HepG2 (cell line): Measurements from ENCODE around the gene RPL19. TPM values are rescaled to one million over a fixed set of nuclear protein-coding genes. Genes with fewer than 3 reads are reported as not detected.

Source experiments
- ATAC-seq: fragments of 200-7000 bp; cut with Tn5 transposase; 3 replicates; pipeline ENCODE4 v1.9.1; 2020; ENCODE audit warnings: mild to moderate bottlenecking, moderate library complexity
- BruUV-seq: library from RNA; stranded (reverse); fragments of 400-500 nt; replicated peaks from 2 replicates; lab custom pipeline; 2021; lab: Mats Ljungman, UMichigan
- CTCF ChIA-PET: fragments of 300-600 bp; formaldehyde crosslinking; extraction: SDS; loops from one replicate; lab custom pipeline; 2021; ENCODE audit warnings: low total read pairs, inconsistent platforms, low intra/inter-chr PET ratio; lab: Yijun Ruan, JAX
- POLR2A ChIA-PET: fragments of 350-600 bp; sonication (Branson Sonifier 250); formaldehyde crosslinking; loops from one replicate; lab custom pipeline; 2020; ENCODE audit warnings: antibody characterized with exemption, inconsistent platforms; lab: Yijun Ruan, JAX
- DNase-seq: peaks from one replicate; pipeline ENCODE4 v3.0.0-alpha.2; 2015; ENCODE audit warnings: low spot score
- FAIRE-seq: peaks from 3 replicates; lab custom pipeline; 2011; peaks lifted over from hg19 to GRCh38; lab: Jason Lieb, UNC
- H2AFZ ChIP-seq: one replicate; pipeline ENCODE4 v1.6.1; 2011; ENCODE audit warnings: low read length, inconsistent platforms
- H3K27ac ChIP-seq: fragments of 300-600 bp; 3 replicates; pipeline ENCODE4 v1.8.0; 2011; ENCODE audit warnings: mixed run types, mild to moderate bottlenecking, mixed read lengths, low read length, inconsistent platforms; ENCODE audit not compliant: insufficient read depth; ENCODE audit errors: extremely low read length
- H3K27me3 ChIP-seq, 2 experiments: fragments of 200-600 bp in 1 of 2; 2 replicates in 1 of 2; 3 replicates in 1 of 2; pipeline versions ENCODE4 v1.6.0 to v1.8.0; 2011; ENCODE audit warnings: low read length in 2 of 2, mild to moderate bottlenecking in 2 of 2, moderate library complexity in 2 of 2, inconsistent platforms in 1 of 2; ENCODE audit not compliant: insufficient read depth in 2 of 2, control insufficient read depth in 1 of 2
- H3K36me3 ChIP-seq, 2 experiments: fragments of 200-600 bp in 1 of 2; replicated peaks in 1 of 2; 2 replicates in 1 of 2; 3 replicates in 1 of 2; pipeline versions ENCODE4 v1.5.1 to v1.8.0; 2011; ENCODE audit warnings: low read length in 2 of 2, inconsistent platforms in 1 of 2; ENCODE audit not compliant: insufficient read depth in 2 of 2, control insufficient read depth in 1 of 2
- H3K4me1 ChIP-seq: 2 replicates; pipeline ENCODE4 v1.5.1; 2012; ENCODE audit warnings: low read length, inconsistent platforms; ENCODE audit not compliant: insufficient read depth
- H3K4me2 ChIP-seq: 2 replicates; pipeline ENCODE4 v1.6.0; 2011; ENCODE audit warnings: low read depth, low read length, inconsistent platforms
- H3K4me3 ChIP-seq, 3 experiments: fragments of 200-600 bp in 1 of 3; sonication (generic), shearing (Covaris generic) in 1 of 3; replicated peaks in 1 of 3; 2 replicates each; pipeline ENCODE4 v1.5.1; 2011 to 2016; ENCODE audit warnings: low read length in 3 of 3, inconsistent platforms in 2 of 3, low read depth in 2 of 3, mild to moderate bottlenecking in 2 of 3, control low read depth in 1 of 3, mixed read lengths in 1 of 3; ENCODE audit not compliant: insufficient read depth in 1 of 3
- H3K79me2 ChIP-seq: one replicate; pipeline ENCODE4 v1.6.1; 2011; ENCODE audit warnings: low read length, inconsistent platforms; ENCODE audit not compliant: insufficient read depth
- H3K9ac ChIP-seq: 2 replicates; pipeline ENCODE4 v1.6.0; 2011; ENCODE audit warnings: mild to moderate bottlenecking, low read depth, low read length, inconsistent platforms; ENCODE audit not compliant: insufficient read depth
- H3K9me3 ChIP-seq: 2 replicates; pipeline ENCODE4 v1.5.1; 2012; ENCODE audit warnings: mild to moderate bottlenecking, low read length
- H4K20me1 ChIP-seq: 2 replicates; pipeline ENCODE4 v1.6.0; 2011; ENCODE audit warnings: inconsistent platforms, mild to moderate bottlenecking, low read length, moderate library complexity; ENCODE audit not compliant: insufficient read depth
- KDM1A ChIP-seq: IDR thresholded peaks from 2 replicates; pipeline ENCODE4 v1.6.1; 2016; ENCODE audit warnings: missing compliant biosample characterization
- MTERF4 ChIP-seq: sonication (generic); formaldehyde crosslinking; IDR thresholded peaks from 2 replicates; pipeline ENCODE4 v1.8.0; 2023; ENCODE audit warnings: mild to moderate bottlenecking, missing genetic modification reagents
- ZNF646 ChIP-seq: sonication (generic); formaldehyde crosslinking; IDR thresholded peaks from 2 replicates; pipeline ENCODE4 v1.9.0; 2021; ENCODE audit warnings: mild to moderate bottlenecking, missing genetic modification reagents
- WGBS: methylation state at CpG from one replicate; pipeline ENCODE4 v1.1.6; 2017; ENCODE audit warnings: low lambda C conversion rate; 5-methylcytosine and 5-hydroxymethylcytosine counted together
- in situ Hi-C: cut with HindIII; loops from 2 replicates; pipeline ENCODE4 v1.10.0; 2017; ENCODE audit warnings: low pct_unique_long_range_greater_than_20kb; ENCODE audit not compliant: extremely low pct_ligation_motif_present
- intact Hi-C: fragments of 100-400 bp; cut with micrococcal nuclease; formaldehyde crosslinking; loops from one replicate; pipeline ENCODE4 v1.10.0; 2022; ENCODE audit not compliant: unreplicated experiment
- polyA plus RNA-seq, 8 experiments: library from polyadenylated mRNA; depleted of rRNA in 3 of 8; stranded (reverse) in 7 of 8; unstranded in 1 of 8; fragments of >200 nt; fragmentation: Illumina TruSeq in 4 of 8; extraction: Trizol in 4 of 8; gene quantifications; 2 replicates each; pipeline versions ENCODE4 v1.2.1 to v1.2.3, GENCODE V29; 2011 to 2016; ENCODE audit warnings: low read depth in 4 of 8, missing spikeins in 1 of 8, mixed read lengths in 1 of 8; ENCODE audit not compliant: insufficient read depth in 1 of 8
- total RNA-seq, 5 experiments: library from RNA; depleted of rRNA; stranded (reverse); fragments of >200 nt; fragmentation: Illumina TruSeq; extraction: Trizol; gene quantifications; 2 replicates each; pipeline ENCODE4 v1.2.3, GENCODE V29; 2016; ENCODE audit warnings: low read depth in 1 of 5

Gene RPL19
- total and polyA plus RNA-seq, 2 of the 13 experiments (the other 11 are each of a cell fraction or from before 2014, with no cell fraction given) = 2,522 to 2,768 TPM

DNA sequence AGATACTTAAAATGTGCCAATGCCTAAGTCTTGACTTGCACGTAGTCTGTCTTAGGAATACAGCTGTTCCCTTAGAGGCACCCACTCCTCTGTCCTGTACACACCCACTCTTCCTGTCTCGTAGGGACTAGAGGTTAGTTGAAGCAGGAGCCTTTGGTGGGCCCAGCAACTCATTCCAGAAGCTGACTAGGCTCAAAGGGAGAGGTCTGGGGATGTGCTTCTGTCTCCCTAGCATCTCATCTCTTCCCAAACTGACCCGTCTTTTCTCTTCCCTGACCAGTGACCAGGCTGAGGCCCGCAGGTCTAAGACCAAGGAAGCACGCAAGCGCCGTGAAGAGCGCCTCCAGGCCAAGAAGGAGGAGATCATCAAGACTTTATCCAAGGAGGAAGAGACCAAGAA is 4.2 kb downstream of the RPL19 start:
- no TSS peak for BruUV-seq
- H3K4me3 ChIP-seq = no peak overlapping the region
- peaks cover 26 to 35% of the 10 kb centered on the region in 2 experiments for H3K36me3 ChIP-seq
- H3K4me1 ChIP-seq = peaks cover 25% of the 10 kb centered on the region
- peaks cover 5 to 14% of the 10 kb centered on the region in 2 experiments; a peak in 4 of 5 replicates for H3K27me3 ChIP-seq
- no peak overlapping the region for H2AFZ ChIP-seq
- no peak overlapping the region for H3K27ac ChIP-seq
- H3K9ac ChIP-seq = no peak overlapping the region
- H3K4me2 ChIP-seq = no peak overlapping the region
- DNase-seq = no peak
- TF ChIP-seq ZNF646 (no peak), MTERF4 (0 out of 2 replicates have a peak, but pooled peaks have one; percentile 22), KDM1A (CRISPR knock-in tag) (no peak)
- in situ Hi-C loops = no loop called here
- no peaks in the 10 kb centered on the region for H3K9me3 ChIP-seq
- peaks cover 23% of the 10 kb centered on the region for H3K79me2 ChIP-seq
- ChIA-PET POLR2A (interaction anchor here (0.8 kb wide), 1 partner anchor 41 kb away, joined by 3 read pairs; no protein-coding TSS in a partner anchor), CTCF (no interaction called here)
- ATAC-seq = no peak
- over 99% methylated on average over 8 of the region's 8 CpGs for WGBS
- intact Hi-C loops = no loop called here
- no peak for FAIRE-seq
- peaks cover 23% of the 10 kb centered on the region for H4K20me1 ChIP-seq
